Neural cell (in vitro differentiated cells): ENCODE data around the gene TACC2. TPM values are rescaled to one million over a fixed set of nuclear protein-coding genes. Genes with fewer than 3 reads are reported as not detected.

Source experiments
- H2AFZ ChIP-seq: fragments of 200-600, 300-800 bp; sonication (generic), shearing (Covaris generic); 2 replicates; pipeline ENCODE4 v1.6.0; 2014; ENCODE audit warnings: low read depth, mild to moderate bottlenecking, antibody characterized with exemption, low read length, moderate library complexity
- H3F3A ChIP-seq: fragments of 200-600 bp; shearing (Covaris generic); 2 replicates; pipeline ENCODE4 v1.6.1; 2016; ENCODE audit warnings: mild to moderate bottlenecking, moderate library complexity, mixed read lengths, antibody characterized with exemption, low read length; ENCODE audit not compliant: insufficient read depth, poor library complexity, severe bottlenecking
- H3K27ac ChIP-seq: fragments of 200-600, 300-800 bp; sonication (generic), shearing (Covaris generic); 2 replicates; pipeline ENCODE4 v1.5.1; 2014; ENCODE audit warnings: mild to moderate bottlenecking, low read length, moderate library complexity
- H3K27me3 ChIP-seq: fragments of 300-800, 200-600 bp; sonication (generic), shearing (Covaris generic); 2 replicates; pipeline ENCODE4 v1.6.0; 2014; ENCODE audit warnings: mild to moderate bottlenecking, low read depth, low read length, moderate library complexity; ENCODE audit not compliant: insufficient read depth
- H3K36me3 ChIP-seq: fragments of 300-800, 200-600 bp; sonication (generic), shearing (Covaris generic); 2 replicates; pipeline ENCODE4 v1.5.1; 2014; ENCODE audit warnings: mild to moderate bottlenecking, antibody characterized with exemption, low read length, moderate library complexity; ENCODE audit not compliant: insufficient read depth
- H3K4me2 ChIP-seq: fragments of 300-800, 200-600 bp; sonication (generic), shearing (Covaris generic); 2 replicates; pipeline ENCODE4 v1.6.0; 2014; ENCODE audit warnings: mild to moderate bottlenecking, low read length
- H3K4me3 ChIP-seq: fragments of 300-800, 200-600 bp; sonication (generic), shearing (Covaris generic); 2 replicates; pipeline ENCODE4 v1.5.1; 2014; ENCODE audit warnings: mild to moderate bottlenecking, low read length, moderate library complexity
- H3K79me2 ChIP-seq: fragments of 200-600 bp; shearing (Covaris generic); replicated peaks from 2 replicates; pipeline ENCODE4 v1.6.0; 2014; ENCODE audit warnings: mild to moderate bottlenecking, low read length, moderate library complexity; ENCODE audit not compliant: insufficient read depth
- H3K9ac ChIP-seq: fragments of 300-800, 200-600 bp; sonication (generic), shearing (Covaris generic); 2 replicates; pipeline ENCODE4 v1.6.1; 2016; ENCODE audit warnings: mild to moderate bottlenecking, low read length, mixed read lengths
- H3K9me2 ChIP-seq: fragments of 200-600 bp; shearing (Covaris generic); 2 replicates; pipeline ENCODE4 v1.6.1; 2016; ENCODE audit warnings: mild to moderate bottlenecking, low read length, mixed read lengths; ENCODE audit not compliant: insufficient read depth
- H3K9me3 ChIP-seq: fragments of 200-600, 300-800 bp; sonication (generic), shearing (Covaris generic); 2 replicates; pipeline ENCODE4 v1.6.1; 2016; ENCODE audit warnings: mild to moderate bottlenecking, mixed run types, low read length, moderate library complexity, mixed read lengths
- H4K20me1 ChIP-seq: fragments of 200-600 bp; shearing (Covaris generic); 2 replicates; pipeline ENCODE4 v1.6.1; 2016; ENCODE audit warnings: mild to moderate bottlenecking, mixed run types; ENCODE audit not compliant: insufficient read depth
- CTCF ChIP-seq: fragments of 450-650 bp; IDR thresholded peaks from 2 replicates; pipeline ENCODE4 v1.5.1; 2014; ENCODE audit warnings: antibody characterized with exemption, mild to moderate bottlenecking, moderate library complexity; ENCODE audit not compliant: poor library complexity, severe bottlenecking
- EP300 ChIP-seq: fragments of 450-650 bp; conservative IDR thresholded peaks from 2 replicates; pipeline ENCODE4 v1.6.1; 2014; ENCODE audit warnings: antibody characterized with exemption, mild to moderate bottlenecking, moderate library complexity; ENCODE audit not compliant: poor library complexity, severe bottlenecking
- EZH2 ChIP-seq: fragments of 200-600, 300-800 bp; shearing (Covaris generic), sonication (generic); IDR thresholded peaks from 2 replicates; pipeline ENCODE4 v1.6.1; 2014; ENCODE audit warnings: antibody characterized with exemption, low read length, borderline replicate concordance, mild to moderate bottlenecking; ENCODE audit not compliant: insufficient read depth, poor library complexity, severe bottlenecking
- MXI1 ChIP-seq: fragments of 450-650 bp; conservative IDR thresholded peaks from 2 replicates; pipeline ENCODE4 v1.6.1; 2014; ENCODE audit warnings: antibody characterized with exemption, mild to moderate bottlenecking; ENCODE audit not compliant: poor library complexity, severe bottlenecking
- POLR2AphosphoS5 ChIP-seq: IDR thresholded peaks from 2 replicates; pipeline ENCODE4 v1.6.1; 2012
- RAD21 ChIP-seq: fragments of 450-650 bp; conservative IDR thresholded peaks from 2 replicates; pipeline ENCODE4 v1.6.1; 2014; ENCODE audit warnings: antibody characterized with exemption, mild to moderate bottlenecking, moderate library complexity
- SMC3 ChIP-seq: fragments of 450-650 bp; conservative IDR thresholded peaks from 2 replicates; pipeline ENCODE4 v1.6.1; 2014; ENCODE audit warnings: antibody characterized with exemption, mild to moderate bottlenecking, moderate library complexity; ENCODE audit not compliant: poor library complexity
- TAF1 ChIP-seq: IDR thresholded peaks from 2 replicates; pipeline ENCODE4 v1.6.1; 2012; ENCODE audit warnings: low read depth
- polyA plus RNA-seq: library from polyadenylated mRNA; depleted of rRNA; stranded (reverse); fragments of >200 nt; gene quantifications from 2 replicates; pipeline ENCODE4 v1.2.3, GENCODE V29; 2014
- TF ChIP-seq, protein P1 (sequence below): IDR thresholded peaks from 2 replicates; pipeline ENCODE4 v1.6.1; 2012; ENCODE audit warnings: borderline replicate concordance

The TACC2 gene
- polyA plus RNA-seq, 1 donor from 2014 or later = 17.6 TPM

DNA sequence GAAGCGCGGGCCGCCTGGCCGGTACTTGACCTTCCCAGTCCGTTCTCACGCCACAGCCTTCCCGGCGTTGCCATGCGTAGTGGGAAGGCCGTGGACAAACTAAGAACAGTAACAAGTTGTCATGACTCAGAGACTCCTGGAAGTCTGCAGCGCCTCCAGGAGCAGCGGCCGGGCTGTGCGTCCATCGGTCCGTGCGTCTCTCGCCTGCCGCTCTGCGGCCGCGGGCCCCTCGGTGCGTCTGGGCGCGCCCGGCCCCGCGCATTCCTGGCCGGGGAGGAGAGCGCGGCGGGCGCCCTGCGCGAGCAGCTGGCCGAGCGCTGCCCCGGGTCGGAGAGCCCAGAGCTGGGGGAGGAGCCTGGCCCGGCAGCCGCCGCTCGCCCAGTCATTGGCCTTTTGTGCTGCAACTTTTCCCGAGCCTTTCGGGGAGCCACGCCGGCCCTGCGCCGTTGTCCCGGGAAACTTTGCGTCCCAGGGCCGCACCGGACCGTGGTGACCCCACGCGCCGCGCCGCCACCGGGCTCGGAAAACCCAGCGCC, 123.7 kb downstream of the TACC2 start:
- peaks cover 7% of the 10 kb centered on the region for H3K9me3 ChIP-seq
- no peak overlapping the region for H3K4me2 ChIP-seq
- no peaks in the 10 kb centered on the region for H3F3A ChIP-seq
- no peak overlapping the region for H3K27ac ChIP-seq
- no peaks in the 10 kb centered on the region for H3K79me2 ChIP-seq
- no peak overlapping the region for H3K9ac ChIP-seq
- H3K27me3 ChIP-seq = peaks cover 33% of the 10 kb centered on the region
- no peaks in the 10 kb centered on the region for H3K36me3 ChIP-seq
- TF ChIP-seq TAF1 (no peak), SMC3 (no peak), RAD21 (peak; percentile 17)
- no peak overlapping the region for H2AFZ ChIP-seq
- H3K4me3 ChIP-seq = peak overlapping the region; percentile 70
- H4K20me1 ChIP-seq = no peaks in the 10 kb centered on the region
- H3K9me2 ChIP-seq = no peaks in the 10 kb centered on the region

DNA sequence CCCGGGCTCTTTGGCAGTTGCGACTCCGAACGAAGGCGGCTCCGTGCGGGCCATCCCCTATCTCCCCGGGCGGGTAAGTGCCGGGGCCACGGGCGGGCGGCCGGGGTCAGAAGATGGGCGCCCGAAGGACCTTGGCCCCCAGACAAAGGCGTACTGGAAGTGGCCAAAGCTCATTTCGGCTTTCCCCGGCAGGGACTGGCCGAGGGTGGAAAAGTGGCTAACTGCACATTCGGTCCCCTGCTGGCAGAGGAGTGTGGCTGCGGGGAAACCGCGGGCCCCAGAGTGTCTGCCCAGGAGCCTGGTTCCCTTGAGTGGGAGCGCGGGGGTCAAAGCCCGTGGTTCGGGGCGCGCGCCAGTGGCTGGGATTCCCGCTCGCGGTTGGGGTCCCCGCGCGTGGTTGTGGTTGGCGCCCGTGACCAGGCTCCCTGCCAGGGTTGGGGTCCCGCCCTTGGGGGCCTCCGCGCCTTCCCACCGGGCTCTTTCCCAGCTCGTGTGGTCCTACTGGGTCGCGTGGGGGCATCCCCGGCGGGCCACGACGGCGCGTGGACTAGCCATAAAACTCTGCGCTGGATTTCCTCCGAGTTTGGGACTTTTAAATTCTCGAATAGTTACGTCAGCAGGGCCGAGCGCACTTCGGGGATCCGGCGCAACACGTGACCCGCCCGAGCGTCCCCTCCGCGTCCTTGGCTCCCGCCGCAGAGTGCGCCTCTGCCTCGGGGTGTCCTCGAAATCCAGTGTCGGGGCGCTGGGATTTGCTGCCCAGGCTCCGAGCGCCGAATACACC, 124.4 kb downstream of the TACC2 start:
- peak; percentile 62 for TF ChIP-seq EZH2
- no peak for TF ChIP-seq MXI1
- TF ChIP-seq RAD21 = no peak
- no peak for TF ChIP-seq EP300
- TF ChIP-seq CTCF = peak; percentile 44
- no peak for TF ChIP-seq POLR2AphosphoS5
- TF ChIP-seq, protein P1, sequence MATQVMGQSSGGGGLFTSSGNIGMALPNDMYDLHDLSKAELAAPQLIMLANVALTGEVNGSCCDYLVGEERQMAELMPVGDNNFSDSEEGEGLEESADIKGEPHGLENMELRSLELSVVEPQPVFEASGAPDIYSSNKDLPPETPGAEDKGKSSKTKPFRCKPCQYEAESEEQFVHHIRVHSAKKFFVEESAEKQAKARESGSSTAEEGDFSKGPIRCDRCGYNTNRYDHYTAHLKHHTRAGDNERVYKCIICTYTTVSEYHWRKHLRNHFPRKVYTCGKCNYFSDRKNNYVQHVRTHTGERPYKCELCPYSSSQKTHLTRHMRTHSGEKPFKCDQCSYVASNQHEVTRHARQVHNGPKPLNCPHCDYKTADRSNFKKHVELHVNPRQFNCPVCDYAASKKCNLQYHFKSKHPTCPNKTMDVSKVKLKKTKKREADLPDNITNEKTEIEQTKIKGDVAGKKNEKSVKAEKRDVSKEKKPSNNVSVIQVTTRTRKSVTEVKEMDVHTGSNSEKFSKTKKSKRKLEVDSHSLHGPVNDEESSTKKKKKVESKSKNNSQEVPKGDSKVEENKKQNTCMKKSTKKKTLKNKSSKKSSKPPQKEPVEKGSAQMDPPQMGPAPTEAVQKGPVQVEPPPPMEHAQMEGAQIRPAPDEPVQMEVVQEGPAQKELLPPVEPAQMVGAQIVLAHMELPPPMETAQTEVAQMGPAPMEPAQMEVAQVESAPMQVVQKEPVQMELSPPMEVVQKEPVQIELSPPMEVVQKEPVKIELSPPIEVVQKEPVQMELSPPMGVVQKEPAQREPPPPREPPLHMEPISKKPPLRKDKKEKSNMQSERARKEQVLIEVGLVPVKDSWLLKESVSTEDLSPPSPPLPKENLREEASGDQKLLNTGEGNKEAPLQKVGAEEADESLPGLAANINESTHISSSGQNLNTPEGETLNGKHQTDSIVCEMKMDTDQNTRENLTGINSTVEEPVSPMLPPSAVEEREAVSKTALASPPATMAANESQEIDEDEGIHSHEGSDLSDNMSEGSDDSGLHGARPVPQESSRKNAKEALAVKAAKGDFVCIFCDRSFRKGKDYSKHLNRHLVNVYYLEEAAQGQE = no peak
- no peak for TF ChIP-seq SMC3
- TF ChIP-seq TAF1 = no peak
- Histone ChIP-seq H3K27ac (no peak overlapping the region), H3K79me2 (no peaks in the 10 kb centered on the region), H3K36me3 (no peaks in the 10 kb centered on the region), H3K9ac (no peak overlapping the region), H3K9me2 (no peaks in the 10 kb centered on the region), H3K9me3 (peaks cover 7% of the 10 kb centered on the region), H3F3A (no peaks in the 10 kb centered on the region), H3K4me3 (peak overlapping the region; percentile 70), H3K27me3 (peaks cover 33% of the 10 kb centered on the region), H4K20me1 (no peaks in the 10 kb centered on the region), H3K4me2 (no peak overlapping the region), H2AFZ (no peak overlapping the region)
